ENCODE measurements around the gene CHM. TPM values are rescaled to one million over a fixed set of nuclear protein-coding genes. Genes with fewer than 3 reads are reported as not detected.
"Not testable (repeated sequence)": the region's sequence is repeated elsewhere in the genome, so short reads cannot be mapped to it uniquely, and the experiment has no call there.

The CHM gene
- total and polyA plus RNA-seq, 2 of the 8 experiments (the other 6 are each of a cell fraction or from before 2014, with no cell fraction given): 8.6 to 15.5 TPM

DNA sequence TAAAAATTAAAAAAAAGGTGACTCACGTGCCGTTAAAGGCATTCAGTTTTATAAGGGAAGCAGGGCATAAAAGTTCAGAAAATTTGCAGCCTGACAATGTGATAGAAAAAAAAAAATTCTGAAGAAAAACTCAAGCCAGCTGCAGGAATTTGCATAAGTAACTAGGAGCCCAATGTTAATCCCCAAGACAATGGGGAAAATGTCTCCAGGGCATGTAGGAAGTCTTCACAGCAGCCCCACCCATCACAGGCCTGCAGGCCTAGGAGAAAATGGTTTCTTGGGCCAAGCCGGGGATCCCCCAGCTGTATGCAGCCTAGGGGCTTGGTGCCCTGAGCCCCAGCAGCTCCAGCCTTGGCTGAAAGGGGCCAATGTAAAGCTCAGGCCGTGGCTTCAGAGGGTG is 31.2 kb downstream of the CHM start (continued):
- no peak for TF ChIP-seq EP300 (IDR thresholded peaks at IDR 0.05; ENCODE audit: borderline replicate concordance in 1 of 2, low read depth in 2 of 2, low read length in 2 of 2)

DNA sequence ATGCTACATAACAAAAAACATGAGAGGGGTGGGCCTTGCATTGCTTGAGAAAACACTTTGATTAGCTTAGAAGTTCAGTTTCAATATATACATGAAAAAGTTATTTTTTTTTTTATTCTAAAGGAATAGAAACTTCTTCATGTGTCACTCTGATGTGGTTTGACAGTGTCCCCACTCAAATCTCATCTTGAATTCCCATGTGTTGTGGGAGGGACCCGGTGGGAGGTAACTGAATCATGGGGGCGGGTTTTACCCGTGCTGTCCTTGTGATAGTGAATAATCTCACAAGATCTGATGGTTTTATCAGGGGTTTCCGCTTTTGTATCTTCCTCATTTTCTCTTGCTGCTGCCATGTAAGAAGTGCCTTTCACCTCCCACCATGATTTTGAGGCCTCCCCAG is 32.4 kb downstream of the CHM start:
- H3K4me2 ChIP-seq (ENCODE audit: insufficient read depth in 1 of 2, low read depth in 2 of 2, low read length in 2 of 2); H4K91ac ChIP-seq (replicated peaks; ENCODE audit: insufficient read length, low read length); H3K27ac ChIP-seq (ENCODE audit: low read depth, low read length); H3K23ac ChIP-seq (ENCODE audit: insufficient read length); H3K9ac ChIP-seq (replicated peaks in 1 of 4; ENCODE audit: extremely low read depth in 1 of 4, low read depth in 3 of 4, low read length in 3 of 4); H3K36me3 ChIP-seq (ENCODE audit: control insufficient read depth in 2 of 4, insufficient read depth in 4 of 4, low read length in 3 of 4); H2AK5ac ChIP-seq (ENCODE audit: low read depth, low read length); H2BK12ac ChIP-seq (ENCODE audit: low read depth, low read length); H2BK20ac ChIP-seq (ENCODE audit: low read length); CTCF ChIA-PET (ENCODE audit: partially characterized antibody); H3K56ac ChIP-seq (replicated peaks; ENCODE audit: insufficient read length, low read depth, low read length); H2BK120ac ChIP-seq (replicated peaks; ENCODE audit: low read depth, low read length); POLR2A ChIA-PET (ENCODE audit: partially characterized antibody); H4K20me1 ChIP-seq (replicated peaks in 1 of 2; ENCODE audit: control insufficient read depth in 1 of 2, insufficient read depth in 2 of 2, low read length in 2 of 2); H4K5ac ChIP-seq (ENCODE audit: insufficient read length, low read depth, low read length); H4K8ac ChIP-seq (ENCODE audit: extremely low read depth, insufficient read depth, low read length); DNase-seq (ENCODE audit: low read depth in 1 of 2, low spot score in 2 of 2); H3K4me1 ChIP-seq (replicated peaks in 1 of 4; ENCODE audit: control insufficient read depth in 3 of 4, insufficient read depth in 4 of 4, low read length in 3 of 4); FAIRE-seq; H2BK15ac ChIP-seq (ENCODE audit: low read length); H3K9me3 ChIP-seq (ENCODE audit: insufficient read depth in 2 of 2, low read depth in 1 of 2, low read length in 1 of 2); H3K4ac ChIP-seq (replicated peaks; ENCODE audit: insufficient read length, low read depth, low read length); H3K79me1 ChIP-seq (ENCODE audit: low read depth, low read length); H3K23me2 ChIP-seq (ENCODE audit: low read depth, low read length); H3K14ac ChIP-seq (ENCODE audit: insufficient read length); H3K4me3 ChIP-seq (ENCODE audit: extremely low read depth in 1 of 4, insufficient read depth in 2 of 4, low read depth in 3 of 4, low read length in 4 of 4); H2AFZ ChIP-seq (ENCODE audit: low read length); H3K18ac ChIP-seq (ENCODE audit: extremely low read depth, low read length); H3K27me3 ChIP-seq (replicated peaks in 1 of 4; ENCODE audit: control insufficient read depth in 3 of 4, extremely low read depth in 1 of 4, insufficient read depth in 3 of 4, low read length in 3 of 4); H2BK5ac ChIP-seq (ENCODE audit: low read depth, low read length): not testable (repeated sequence)
- WGBS, 2 experiments (ENCODE audit: extremely low coverage in 1 of 2, insufficient coverage in 1 of 2, insufficient read length in 1 of 2, insufficient replicate concordance in 2 of 2, low coverage in 1 of 2, low lambda C conversion rate in 2 of 2, missing lambda C conversion rate in 1 of 2): 84% methylated on average over 4 of the region's 4 CpGs; no CpG with 5 or more reads in 1 of the 2 experiments
- peaks cover 0 to 14% of the 10 kb centered on the region in 2 experiments; a peak in 2 of 4 replicates for H3K79me2 ChIP-seq (ENCODE audit: control insufficient read depth in 1 of 2, insufficient read depth in 2 of 2, low read length in 2 of 2)
